ENCODE data around the gene NLK. TPM values are rescaled to one million over a fixed set of nuclear protein-coding genes. Genes with fewer than 3 reads are reported as not detected.
"Not testable (repeated sequence)": the region's sequence is repeated elsewhere in the genome, so short reads cannot be mapped to it uniquely, and the experiment has no call there.

The NLK gene
- polyA plus RNA-seq, 1 donor from 2014 or later: 3.4 TPM

GRCh38 chr17:28230607-28231006, 188.1 kb downstream of the NLK start:
- H3K27me3 Mint-ChIP-seq: peaks cover 42% of the 10 kb centered on the region
- not testable (repeated sequence) for H3K9me3 Mint-ChIP-seq

GRCh38 chr17:28231624-28232023, 189.1 kb downstream of the NLK start:
- not testable (repeated sequence) for H3K4me1 Mint-ChIP-seq, H3K36me3 Mint-ChIP-seq, H3K27ac Mint-ChIP-seq, H3K9me3 Mint-ChIP-seq, H3K4me3 Mint-ChIP-seq
- peaks cover 42% of the 10 kb centered on the region for H3K27me3 Mint-ChIP-seq

More at GRCh38 chr17:28230607-28231006, 188.1 kb downstream of the NLK start:
- H3K27ac Mint-ChIP-seq, H3K36me3 Mint-ChIP-seq, H3K4me1 Mint-ChIP-seq, H3K4me3 Mint-ChIP-seq: not testable (repeated sequence)

GRCh38 chr17:28232966-28233870, 190.7 kb downstream of the NLK start:
- not testable (repeated sequence) for H3K27ac Mint-ChIP-seq, H3K9me3 Mint-ChIP-seq, H3K36me3 Mint-ChIP-seq, H3K4me3 Mint-ChIP-seq, H3K4me1 Mint-ChIP-seq
- H3K27me3 Mint-ChIP-seq: peaks cover 31% of the 10 kb centered on the region

GRCh38 chr17:28233872-28234856, 191.7 kb downstream of the NLK start:
- not testable (repeated sequence) for H3K4me3 Mint-ChIP-seq, H3K36me3 Mint-ChIP-seq, H3K4me1 Mint-ChIP-seq, H3K27ac Mint-ChIP-seq, H3K9me3 Mint-ChIP-seq
- H3K27me3 Mint-ChIP-seq: peaks cover 24% of the 10 kb centered on the region

GRCh38 chr17:28235066-28235700, 192.7 kb downstream of the NLK start:
- peaks cover 20% of the 10 kb centered on the region for H3K27me3 Mint-ChIP-seq
- not testable (repeated sequence) for H3K4me1 Mint-ChIP-seq, H3K4me3 Mint-ChIP-seq, H3K27ac Mint-ChIP-seq, H3K9me3 Mint-ChIP-seq, H3K36me3 Mint-ChIP-seq

GRCh38 chr17:28236033-28236653, 193.7 kb downstream of the NLK start:
- not testable (repeated sequence) for H3K9me3 Mint-ChIP-seq, H3K4me3 Mint-ChIP-seq, H3K27ac Mint-ChIP-seq, H3K36me3 Mint-ChIP-seq, H3K4me1 Mint-ChIP-seq
- H3K27me3 Mint-ChIP-seq: peaks cover 12% of the 10 kb centered on the region

- H3K27me3 Mint-ChIP-seq, H3K4me3 Mint-ChIP-seq, H3K27ac Mint-ChIP-seq, H3K4me1 Mint-ChIP-seq, H3K9me3 Mint-ChIP-seq, H3K36me3 Mint-ChIP-seq: not testable (repeated sequence)
Observed at GRCh38 chr17:28238547-28239270, 196.2 kb downstream of the NLK start.

- H3K27ac Mint-ChIP-seq: no peak overlapping the region
- no peaks in the 10 kb centered on the region for H3K36me3 Mint-ChIP-seq
- H3K27me3 Mint-ChIP-seq: peaks cover 6% of the 10 kb centered on the region
- H3K4me3 Mint-ChIP-seq: no peak overlapping the region
- H3K4me1 Mint-ChIP-seq: no peaks in the 10 kb centered on the region
- no peaks in the 10 kb centered on the region for H3K9me3 Mint-ChIP-seq
Observed at GRCh38 chr17:28239271-28239624, 196.8 kb downstream of the NLK start.

- Mint-ChIP-seq H3K27me3 (peaks cover 3% of the 10 kb centered on the region), H3K4me1 (no peaks in the 10 kb centered on the region), H3K27ac (no peak overlapping the region), H3K36me3 (no peaks in the 10 kb centered on the region), H3K4me3 (no peak overlapping the region), H3K9me3 (no peaks in the 10 kb centered on the region)
Observed at GRCh38 chr17:28240688-28241340, 198.3 kb downstream of the NLK start.

GRCh38 chr17:28242791-28243190, 200.3 kb downstream of the NLK start:
- Mint-ChIP-seq H3K9me3 (no peaks in the 10 kb centered on the region), H3K4me1 (no peaks in the 10 kb centered on the region), H3K27ac (no peak overlapping the region), H3K27me3 (peaks cover 4% of the 10 kb centered on the region), H3K36me3 (no peaks in the 10 kb centered on the region), H3K4me3 (no peak overlapping the region)

GRCh38 chr17:28243268-28243667, 200.8 kb downstream of the NLK start:
- H3K4me1 Mint-ChIP-seq, H3K27me3 Mint-ChIP-seq, H3K4me3 Mint-ChIP-seq, H3K27ac Mint-ChIP-seq, H3K9me3 Mint-ChIP-seq, H3K36me3 Mint-ChIP-seq: not testable (repeated sequence)

GRCh38 chr17:28244446-28244845, 202.0 kb downstream of the NLK start:
- Mint-ChIP-seq H3K27ac (no peak overlapping the region), H3K36me3 (no peaks in the 10 kb centered on the region), H3K4me3 (no peak overlapping the region), H3K27me3 (peaks cover 4% of the 10 kb centered on the region), H3K9me3 (no peaks in the 10 kb centered on the region), H3K4me1 (no peaks in the 10 kb centered on the region)

All from IgD-negative memory B cell (primary cell).